ENCODE results near the gene CR1.

Gene CR1

DNA sequence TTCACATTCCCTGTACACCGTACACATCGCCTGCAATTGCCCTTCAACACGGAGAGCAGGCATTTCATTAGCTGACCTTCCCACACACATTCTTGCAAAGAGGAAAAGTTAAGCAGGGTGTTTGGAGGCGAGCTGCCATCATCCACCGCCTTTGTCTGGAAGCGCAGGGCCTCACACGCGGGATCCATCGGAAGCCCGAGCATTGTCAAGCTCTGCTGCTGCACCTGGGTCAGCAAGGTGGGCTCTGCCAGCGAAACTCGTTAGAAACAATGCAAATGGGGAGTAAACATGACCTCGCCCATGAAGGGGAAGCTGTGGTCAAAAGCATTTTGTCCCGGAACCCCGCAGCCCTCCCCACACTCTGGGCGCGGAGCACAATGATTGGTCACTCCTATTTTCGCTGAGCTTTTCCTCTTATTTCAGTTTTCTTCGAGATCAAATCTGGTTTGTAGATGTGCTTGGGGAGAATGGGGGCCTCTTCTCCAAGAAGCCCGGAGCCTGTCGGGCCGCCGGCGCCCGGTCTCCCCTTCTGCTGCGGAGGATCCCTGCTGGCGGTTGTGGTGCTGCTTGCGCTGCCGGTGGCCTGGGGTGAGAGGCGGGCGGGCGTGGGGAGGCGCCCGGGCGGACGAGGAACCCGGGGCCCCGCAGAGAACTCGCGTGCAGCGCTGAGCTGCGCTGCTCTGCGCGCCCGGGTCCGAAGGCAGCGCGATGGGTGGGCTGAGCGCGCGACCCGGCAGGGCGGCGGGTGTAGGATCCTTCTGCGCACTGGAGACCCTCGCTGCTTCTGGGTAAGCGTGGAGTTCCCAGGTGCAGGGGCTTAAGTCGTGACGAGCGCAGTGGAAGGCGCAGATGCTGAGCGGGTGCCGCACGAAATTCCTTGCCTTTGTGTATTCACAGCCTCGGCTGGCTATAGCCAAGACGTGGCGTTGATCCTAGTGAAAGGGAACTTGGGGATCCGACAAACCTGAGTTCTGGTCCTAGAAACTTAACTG is at the start of gene CR1:
Gene CR1 (plus strand): TSS at position 357 of the 992 bp plus-strand sequence. CDS start 111 bp downstream, at position 468.
- in situ Hi-C loops (cut with MboI; ENCODE audit: low sequenced_read_pairs): loop anchor here (5.0 kb wide), 1 partner anchor 89 kb away; no protein-coding TSS in a partner anchor

DNA sequence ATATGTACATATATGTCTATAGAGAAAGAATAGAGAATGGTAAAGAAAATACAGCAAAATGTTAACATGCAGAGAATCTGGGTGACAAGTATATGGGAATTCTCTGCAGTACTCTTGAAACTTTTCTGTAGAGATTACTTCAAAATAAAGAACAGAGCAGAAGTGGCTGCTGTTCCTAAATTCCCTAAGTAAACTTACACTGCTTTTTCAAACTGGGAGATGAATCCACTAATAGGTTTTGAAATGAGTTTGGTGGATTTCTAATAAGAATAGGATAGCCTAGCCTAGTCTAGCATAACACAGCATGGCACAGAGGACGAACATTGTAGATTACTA is 42.3 kb upstream of the CR1 start:
- in situ Hi-C loops (cut with MboI; ENCODE audit: low sequenced_read_pairs): no loop called here

DNA sequence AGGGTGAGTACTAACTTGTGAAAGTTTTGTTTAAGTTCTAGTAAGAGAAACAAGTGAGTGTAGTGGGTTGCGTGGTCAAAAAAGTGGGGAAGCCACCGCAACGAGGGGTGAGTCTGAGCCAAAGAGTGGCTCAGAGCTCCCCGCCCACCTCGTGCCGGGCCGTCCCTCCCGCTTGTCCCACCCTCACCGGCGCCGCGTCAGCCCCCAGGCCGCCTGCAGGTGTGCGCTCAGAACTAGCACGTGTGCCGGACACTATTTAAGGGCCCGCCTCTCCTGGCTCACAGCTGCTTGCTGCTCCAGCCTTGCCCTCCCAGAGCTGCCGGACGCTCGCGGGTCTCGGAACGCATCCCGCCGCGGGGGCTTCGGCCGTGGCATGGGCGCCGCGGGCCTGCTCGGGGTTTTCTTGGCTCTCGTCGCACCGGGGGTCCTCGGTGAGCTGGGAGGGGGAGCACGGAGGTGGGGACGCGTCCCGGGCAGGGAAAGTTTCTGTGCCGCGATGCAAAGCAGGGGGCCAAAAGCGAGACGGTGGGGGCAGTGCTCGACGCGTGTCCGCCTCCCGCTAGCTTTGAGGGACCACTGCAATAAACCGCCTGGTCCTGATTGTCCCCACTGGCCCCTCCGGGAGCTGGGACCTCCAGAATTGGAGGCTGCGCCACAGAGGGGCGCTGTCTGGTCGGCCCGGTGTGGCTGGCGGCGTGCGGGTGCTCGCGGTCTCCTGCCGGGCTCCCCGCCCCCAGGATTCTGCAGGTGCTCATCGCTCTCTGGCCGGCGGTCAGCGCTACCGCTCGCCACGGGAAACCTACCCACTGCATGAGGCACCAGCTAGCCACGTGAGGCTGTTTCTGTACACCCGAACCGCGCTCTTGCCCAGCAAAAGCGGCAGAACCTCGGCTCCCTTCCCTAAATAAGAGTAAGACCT is 41.7 kb upstream of the CR1 start, which contains the start of gene CR2:
Gene CR2 (plus strand): TSS at position 283 of the 919 bp plus-strand sequence. CDS start 91 bp downstream, at position 374.
- in situ Hi-C loops (cut with MboI; ENCODE audit: low sequenced_read_pairs): no loop called here

DNA sequence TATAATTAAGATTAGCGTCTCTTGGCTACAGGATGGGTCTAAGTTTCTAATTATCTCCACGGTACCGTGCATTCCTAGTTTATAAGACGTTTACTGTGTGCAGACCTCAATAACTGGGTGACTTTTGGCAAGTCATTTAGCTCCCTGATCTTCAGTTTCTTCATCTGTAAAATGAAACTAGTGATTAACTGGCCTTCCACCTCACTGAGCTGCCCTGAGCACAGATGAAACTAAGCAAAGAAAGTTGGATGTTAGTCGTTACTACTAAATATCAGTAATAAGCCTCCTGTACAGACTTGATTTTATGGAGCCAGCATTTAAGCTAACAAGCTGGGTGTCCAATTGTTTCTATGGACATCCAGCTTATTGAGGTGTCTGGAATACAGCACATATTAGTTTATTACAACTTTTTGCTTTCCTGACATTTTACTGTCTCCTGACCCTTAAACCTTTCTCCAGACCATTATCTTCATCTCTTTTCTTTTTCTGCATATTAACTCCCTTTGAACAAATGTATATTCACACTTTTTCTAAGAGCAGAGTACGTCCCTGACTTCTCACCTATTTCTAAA is 40.7 kb upstream of the CR1 start:
- in situ Hi-C loops (cut with MboI; ENCODE audit: low sequenced_read_pairs): no loop called here

DNA sequence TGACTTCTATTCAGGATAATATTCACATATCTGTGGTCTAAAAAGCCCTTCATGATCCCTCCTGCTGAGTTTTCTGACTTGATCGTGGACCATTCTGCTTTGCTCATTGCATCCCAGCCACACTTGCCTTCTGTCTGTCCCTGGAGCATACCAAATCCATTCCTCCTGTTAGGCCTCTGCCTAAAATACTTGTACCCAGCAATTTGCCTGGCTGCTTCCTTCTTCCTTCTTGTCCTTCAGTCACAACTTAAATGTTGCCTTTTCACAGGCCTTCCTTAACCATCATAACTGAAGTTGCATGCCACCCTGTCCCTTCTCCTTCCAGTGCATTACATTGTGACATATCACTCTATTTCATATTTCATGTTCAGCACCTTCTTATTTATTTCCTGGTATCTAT is 37.5 kb upstream of the CR1 start:
- in situ Hi-C loops (cut with MboI; ENCODE audit: low sequenced_read_pairs): no loop called here

DNA sequence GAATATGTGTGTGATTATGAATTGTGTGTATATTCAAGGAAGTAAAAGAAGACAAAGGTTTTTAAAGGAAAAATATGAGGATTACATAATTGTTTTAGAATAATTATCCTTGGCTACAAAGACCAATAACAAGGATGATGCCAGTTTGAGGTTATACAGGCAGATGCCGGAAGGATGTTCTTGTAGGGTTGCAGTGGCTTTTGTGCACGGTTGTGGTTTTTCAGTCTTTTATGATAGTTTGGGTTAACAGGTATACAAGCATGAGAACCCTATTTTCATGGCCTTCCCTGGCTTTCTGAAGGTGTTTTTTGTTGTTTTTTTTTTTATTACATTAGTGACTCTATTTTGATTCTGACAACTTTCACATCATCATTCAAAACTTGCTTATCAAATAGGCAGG is 36.9 kb upstream of the CR1 start:
- in situ Hi-C loops (cut with MboI; ENCODE audit: low sequenced_read_pairs): no loop called here

DNA sequence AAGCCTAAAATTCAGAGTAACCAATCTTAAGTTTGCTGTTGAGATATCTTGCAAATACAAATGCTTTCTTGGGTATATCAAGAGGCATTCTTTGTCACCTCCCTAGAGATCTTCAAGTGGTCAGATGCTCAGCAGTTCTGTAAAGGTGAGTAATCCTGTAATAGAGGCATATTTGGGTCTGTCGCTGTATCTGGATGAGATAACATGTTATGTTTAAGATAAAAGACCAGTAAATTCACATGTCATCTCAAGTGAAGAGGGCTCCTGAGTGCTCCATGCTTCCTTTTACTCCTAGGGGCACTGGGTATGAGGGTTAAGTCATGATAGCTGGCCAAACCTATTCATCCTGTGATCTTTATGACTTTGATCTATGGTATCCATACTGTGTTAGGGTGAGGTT is 34.3 kb upstream of the CR1 start:
- in situ Hi-C loops (cut with MboI; ENCODE audit: low sequenced_read_pairs): no loop called here

DNA sequence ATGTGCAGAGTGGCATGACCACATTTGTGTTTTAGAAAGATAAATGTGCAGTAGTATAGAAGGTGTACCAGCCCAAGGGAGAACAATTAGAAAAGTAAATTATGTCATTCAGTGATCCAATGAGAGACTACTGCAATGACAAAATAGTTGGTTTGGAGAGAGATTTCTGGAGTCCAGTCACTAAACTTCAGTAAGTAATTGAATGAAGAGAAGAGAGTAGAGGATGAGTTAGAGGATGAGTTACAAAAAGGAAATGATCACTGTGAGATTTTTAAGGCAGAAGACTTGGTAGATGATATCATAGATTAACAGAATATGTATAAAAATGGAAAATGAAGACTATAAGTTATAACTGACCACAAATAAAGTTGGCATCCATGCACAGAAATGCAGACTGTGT is 33.4 kb upstream of the CR1 start:
- in situ Hi-C loops (cut with MboI; ENCODE audit: low sequenced_read_pairs): no loop called here

DNA sequence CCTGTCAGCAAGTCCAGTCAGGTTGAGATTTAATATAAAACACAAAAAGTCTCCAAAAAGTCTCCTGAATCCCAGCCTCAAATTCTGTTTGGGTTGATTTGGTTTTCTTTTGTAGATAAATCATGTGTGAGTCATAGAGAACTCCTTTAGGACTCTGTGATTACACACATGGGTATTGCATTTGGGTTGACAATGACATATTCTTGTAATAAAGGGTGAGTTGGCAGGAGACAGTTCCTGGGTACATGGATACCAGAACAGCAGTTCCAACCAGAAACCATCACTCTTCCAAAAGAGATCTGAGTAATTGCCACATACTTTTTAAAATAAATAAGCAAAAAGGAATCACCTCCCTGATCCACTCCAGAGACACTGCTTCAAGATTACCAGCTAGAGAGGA is 32.9 kb upstream of the CR1 start:
- in situ Hi-C loops (cut with MboI; ENCODE audit: low sequenced_read_pairs): no loop called here

DNA sequence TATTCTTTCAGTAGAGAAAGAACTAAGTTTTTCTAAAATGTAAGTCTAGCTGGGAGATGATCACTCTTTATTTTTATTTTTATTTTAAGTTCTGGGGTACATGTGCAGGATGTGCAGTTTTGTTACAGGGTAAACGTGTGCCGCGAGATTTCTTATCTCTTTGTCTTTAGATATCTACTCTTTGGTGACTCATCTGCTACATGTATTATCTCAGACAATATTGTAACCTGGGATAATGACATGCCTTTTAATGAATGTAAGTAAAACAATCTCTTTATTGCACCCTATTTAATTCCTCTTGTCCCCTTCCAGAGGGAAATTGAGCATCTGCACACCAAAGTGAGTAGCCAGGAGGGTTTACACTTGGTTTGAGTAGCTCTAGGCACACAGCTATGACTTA is 32.4 kb upstream of the CR1 start:
- in situ Hi-C loops (cut with MboI; ENCODE audit: low sequenced_read_pairs): no loop called here

DNA sequence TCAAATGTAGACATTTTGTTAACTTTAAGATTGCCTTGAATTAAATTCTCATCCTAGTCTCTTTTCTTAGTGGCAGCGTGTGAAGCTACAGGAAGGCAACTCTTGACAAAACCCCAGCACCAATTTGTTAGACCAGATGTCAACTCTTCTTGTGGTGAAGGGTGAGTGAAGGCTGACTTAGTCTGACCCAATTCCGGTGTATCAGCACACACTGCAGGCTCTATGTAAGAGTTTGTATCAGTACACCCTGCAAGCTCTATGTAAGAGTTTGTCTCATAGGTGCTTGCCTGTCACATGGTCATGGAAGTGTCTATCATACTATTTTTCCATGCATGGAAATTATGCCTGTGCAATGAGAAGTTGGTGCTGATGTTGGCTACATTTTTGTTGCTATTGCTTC is 25.0 kb upstream of the CR1 start:
- in situ Hi-C loops (cut with MboI; ENCODE audit: low sequenced_read_pairs): no loop called here

DNA sequence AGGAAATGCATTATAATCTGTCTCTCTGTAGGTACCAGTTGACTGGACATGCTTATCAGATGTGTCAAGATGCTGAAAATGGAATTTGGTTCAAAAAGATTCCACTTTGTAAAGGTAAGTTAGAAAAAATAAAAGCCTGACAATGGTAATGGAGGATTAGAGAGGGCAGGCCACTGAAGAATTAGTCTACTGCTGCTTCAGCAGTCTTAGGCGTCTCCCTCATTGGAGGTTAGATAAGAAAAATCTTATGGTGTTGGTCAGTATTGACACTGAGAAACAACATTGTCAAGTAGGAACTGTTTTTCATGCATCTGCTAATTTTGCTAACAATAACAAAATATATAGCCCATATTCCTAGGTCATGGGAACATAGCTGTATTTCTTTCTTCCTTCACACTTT is 21.7 kb upstream of the CR1 start:
- in situ Hi-C loops (cut with MboI; ENCODE audit: low sequenced_read_pairs): no loop called here

DNA sequence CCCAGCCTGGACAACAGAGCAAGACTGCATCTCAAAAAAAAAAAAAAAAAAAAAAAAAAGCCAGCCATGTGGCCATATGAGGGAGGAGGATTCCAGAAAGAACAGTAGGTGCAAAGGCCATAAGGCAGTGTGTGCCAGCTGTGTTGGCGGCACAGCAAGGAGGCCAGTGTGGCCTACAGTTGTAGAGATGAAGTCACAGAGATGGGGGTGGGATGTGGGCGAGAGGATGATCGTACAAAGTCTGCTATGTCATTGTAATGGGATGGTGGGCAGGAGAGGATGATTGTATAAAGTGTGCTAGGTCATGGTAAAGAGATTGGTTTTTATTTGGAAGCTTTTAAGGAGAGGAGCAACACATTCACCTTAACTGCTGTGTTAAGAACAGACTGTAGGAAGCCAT is 9.8 kb upstream of the CR1 start:
- in situ Hi-C loops (cut with MboI; ENCODE audit: low sequenced_read_pairs): no loop called here

DNA sequence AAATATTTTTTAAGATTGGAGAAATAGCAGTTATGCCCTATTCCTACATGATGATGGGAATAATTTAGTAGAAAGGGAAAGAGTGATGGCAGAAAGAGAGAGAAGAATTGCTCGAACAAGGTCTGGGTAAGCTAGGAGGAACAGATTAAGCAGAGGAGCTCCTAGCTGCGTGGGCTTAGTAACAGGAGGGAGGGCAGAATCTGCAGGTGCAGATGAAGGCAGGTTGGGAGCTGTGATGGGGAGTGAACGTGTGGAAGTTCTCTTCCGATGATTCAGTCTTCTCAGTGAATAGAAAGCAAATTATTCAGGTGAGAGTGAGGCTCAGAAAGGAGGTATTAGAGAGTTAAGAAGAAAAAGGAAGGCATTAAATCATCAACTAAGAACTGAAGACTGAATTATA is 8.3 kb upstream of the CR1 start:
- in situ Hi-C loops (cut with MboI; ENCODE audit: low sequenced_read_pairs): no loop called here

DNA sequence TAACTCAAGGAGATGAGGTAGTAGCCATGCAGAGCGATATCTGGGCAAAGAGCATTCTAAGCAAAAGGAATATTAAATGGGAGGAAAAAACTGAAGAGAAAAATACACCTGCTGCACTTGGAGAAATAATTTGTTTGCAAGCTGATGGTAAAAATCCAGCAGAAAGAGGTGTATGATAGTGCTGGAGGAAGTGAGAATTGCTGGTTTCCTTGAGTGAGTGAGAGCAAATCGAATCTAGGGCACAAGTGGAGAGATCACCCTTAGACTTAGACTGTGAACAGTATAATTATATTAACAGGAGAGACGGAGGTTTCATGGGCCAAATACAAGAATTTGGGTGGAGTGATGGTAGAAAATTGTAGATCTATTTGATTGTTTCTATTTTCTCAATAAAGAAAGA is 2.7 kb upstream of the CR1 start:
- in situ Hi-C loops (cut with MboI; ENCODE audit: low sequenced_read_pairs): no loop called here

DNA sequence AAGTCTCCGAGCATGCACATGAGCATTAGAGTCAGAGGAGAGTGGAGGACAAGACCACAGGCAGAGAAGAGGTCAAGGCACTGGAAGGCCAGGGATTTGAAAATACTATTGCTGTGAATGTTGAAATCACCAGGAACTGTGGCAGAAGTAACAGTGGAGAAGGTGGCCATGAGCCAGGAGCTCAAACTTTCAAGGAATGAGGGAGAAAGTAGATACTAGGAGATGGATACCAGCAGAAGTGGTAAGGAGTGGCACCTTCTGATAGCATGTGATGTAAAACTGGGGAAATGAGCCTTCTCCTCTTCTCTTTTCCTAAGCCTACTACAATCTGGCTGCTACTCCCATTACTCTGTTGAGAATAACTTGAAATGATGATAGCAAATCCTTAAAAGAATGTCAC is 1.8 kb upstream of the CR1 start:
- in situ Hi-C loops (cut with MboI; ENCODE audit: low sequenced_read_pairs): no loop called here

DNA sequence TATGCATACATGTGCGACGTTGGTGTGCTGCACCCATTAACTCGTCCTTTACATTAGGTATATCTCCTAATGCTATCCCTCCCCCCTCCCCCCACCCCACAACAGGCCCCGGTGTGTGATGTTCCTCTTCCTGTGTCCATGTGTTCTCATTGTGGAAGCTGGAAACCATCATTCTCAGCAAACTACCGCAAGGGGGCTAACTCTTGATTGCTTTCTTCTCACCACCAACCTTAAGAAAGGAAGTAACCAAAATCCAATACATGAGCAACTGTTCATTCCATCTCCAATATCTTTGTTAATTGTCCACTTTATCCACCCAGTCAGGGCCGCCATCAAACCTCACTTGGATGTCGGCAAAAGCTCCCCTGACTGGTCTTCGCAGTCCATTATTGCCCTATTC is 676 bp upstream of the CR1 start:
- in situ Hi-C loops (cut with MboI; ENCODE audit: low sequenced_read_pairs): loop anchor here (5.0 kb wide), 1 partner anchor 88 kb away; no protein-coding TSS in a partner anchor

DNA sequence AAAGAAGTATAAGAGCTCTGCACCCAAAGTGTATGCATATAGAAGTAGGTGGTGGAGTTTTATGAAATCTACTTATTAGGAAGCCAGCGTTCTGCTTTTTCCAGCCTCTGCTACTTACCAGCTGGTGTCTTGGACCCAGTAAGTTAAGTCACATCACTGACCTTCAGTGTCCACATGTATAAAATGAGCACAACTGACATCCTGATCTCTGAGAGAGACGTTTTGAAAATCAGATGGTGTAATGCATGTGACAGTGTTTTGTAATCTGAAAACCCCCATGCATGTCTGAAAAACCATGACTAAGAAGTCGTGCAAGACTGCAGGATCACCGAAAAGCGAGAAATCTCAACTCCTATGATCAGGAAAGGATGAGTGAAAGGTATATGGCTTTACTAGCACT is 2.0 kb downstream of the CR1 start:
- in situ Hi-C loops (cut with MboI; ENCODE audit: low sequenced_read_pairs): loop anchor here (5.0 kb wide), 1 partner anchor 91 kb away; no protein-coding TSS in a partner anchor

DNA sequence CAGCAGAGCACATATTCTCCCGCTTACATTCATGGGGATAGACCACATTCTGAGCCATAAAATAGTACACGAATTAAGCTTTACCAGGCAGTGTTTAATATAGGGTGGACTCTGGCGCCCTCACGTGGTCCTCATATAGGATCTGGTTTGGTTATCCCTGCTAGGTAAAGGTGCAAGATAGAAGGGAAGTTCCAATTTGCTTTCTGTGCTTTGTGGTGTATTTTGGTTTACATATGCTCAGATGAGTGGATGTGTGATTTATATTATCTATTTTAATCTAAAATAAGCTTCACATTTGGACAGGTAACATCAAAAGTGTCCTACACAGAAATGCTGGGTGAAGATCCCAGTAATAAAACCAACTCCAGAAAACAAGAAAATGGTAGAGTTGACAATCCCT is 3.6 kb downstream of the CR1 start:
- in situ Hi-C loops (cut with MboI; ENCODE audit: low sequenced_read_pairs): loop anchor here (5.0 kb wide), 1 partner anchor 92 kb away; no protein-coding TSS in a partner anchor

DNA sequence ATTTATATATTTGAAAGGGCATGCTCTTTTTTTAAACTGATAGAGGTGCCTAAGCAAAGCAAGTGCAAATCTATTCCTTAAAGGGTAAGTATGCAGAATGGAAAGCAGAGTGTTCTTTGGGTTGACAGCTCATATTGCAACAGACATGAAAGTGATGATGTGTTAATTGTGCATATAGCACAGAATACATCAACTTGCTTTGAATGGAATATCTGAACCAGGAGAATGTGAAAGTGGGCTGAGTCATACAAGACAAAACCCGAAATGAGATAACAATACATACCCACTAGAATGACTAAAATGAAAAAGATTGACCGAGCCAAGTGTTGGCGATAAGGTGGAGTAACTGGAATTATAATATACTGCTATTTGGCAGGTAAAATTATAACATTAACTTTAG is 4.3 kb downstream of the CR1 start:
- in situ Hi-C loops (cut with MboI; ENCODE audit: low sequenced_read_pairs): no loop called here

DNA sequence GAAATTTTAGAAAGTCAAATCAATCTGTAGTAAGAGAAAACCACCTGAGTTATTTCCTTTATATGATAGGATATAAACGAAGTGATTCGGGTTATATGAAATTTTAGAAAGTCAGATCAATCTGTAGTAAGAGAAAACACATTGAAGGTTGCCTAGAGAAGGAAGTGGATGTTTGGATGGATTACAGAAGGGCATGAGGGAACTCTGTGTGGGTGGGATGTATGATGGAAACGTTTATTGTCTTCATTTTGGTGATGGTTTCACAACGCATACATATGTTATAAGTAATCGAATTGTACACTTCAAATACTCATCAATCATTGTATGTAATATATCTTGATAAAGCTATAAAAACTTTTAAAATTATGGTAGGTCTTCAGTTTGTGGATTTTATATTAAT is 5.1 kb downstream of the CR1 start:
- in situ Hi-C loops (cut with MboI; ENCODE audit: low sequenced_read_pairs): no loop called here

Measured in HL-60/S4 treated with retinoic acid at 250 ng/mL for 4 days and 3 days (cell line).